ENCODE measurements around the gene AQP12A.
A peak's percentile ranks its signal among the peaks of the same experiment; 100 is the strongest.

The AQP12A gene

DNA sequence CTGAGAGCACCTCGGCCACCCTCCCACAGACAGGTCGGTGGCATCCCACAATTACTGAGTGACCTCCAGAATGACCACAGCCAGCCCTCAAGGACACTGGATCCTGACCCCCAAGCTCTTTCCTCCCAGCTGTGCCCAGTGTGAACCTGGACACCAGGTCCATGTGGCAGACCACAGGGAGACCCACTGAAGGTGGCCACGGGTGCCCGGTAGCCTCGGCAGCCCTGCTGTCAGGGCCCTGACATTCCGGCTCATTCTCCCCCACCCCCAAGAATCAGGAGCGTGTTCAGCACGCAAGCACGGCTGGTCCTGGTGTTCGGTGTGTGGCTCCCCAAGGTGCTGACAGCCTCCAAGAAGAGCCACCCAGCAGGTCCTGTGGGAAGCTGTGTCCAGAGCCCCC is 32.8 kb downstream of the AQP12A start:
- DNase-seq: no peak

DNA sequence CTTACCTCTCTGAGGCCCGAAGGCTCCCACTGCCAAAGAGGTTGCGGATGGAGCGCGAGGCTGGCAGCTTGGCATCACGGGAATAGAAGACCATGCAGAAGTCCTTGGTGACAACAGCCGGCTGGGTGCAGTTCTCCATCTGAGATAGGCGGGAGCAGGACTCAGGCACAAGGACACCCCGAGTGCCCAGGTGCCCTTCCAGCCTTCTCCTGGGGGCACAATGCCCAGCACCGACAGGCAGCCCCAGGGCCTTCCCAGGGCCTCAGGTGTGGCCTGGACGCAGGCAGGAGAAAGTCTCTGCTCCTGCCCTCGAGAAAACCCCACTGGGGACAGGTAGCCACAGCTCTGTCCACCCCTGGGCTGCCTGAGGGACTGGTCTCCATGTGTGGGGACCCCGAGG is 33.6 kb downstream of the AQP12A start:
- DNase-seq: no peak

DNA sequence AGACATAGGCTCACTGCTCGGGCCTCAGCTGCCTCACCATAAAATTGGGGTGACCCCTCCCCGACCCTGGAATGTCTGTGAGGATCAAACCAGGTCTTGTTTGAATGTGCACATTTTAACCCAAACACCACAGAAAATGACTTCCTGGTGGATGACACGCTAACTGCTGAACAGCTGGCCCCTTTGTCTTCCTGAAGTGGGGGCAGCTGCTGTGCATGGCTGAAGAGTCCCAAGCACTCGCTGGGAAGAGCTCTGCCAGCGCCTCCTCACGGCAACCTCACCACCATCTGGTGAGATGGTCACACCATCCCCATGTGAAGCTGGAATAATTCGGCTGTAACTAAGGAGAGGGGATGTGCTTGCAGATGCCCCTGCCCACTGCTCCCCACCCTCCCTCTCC is 34.0 kb downstream of the AQP12A start:
- DNase-seq: no peak

DNA sequence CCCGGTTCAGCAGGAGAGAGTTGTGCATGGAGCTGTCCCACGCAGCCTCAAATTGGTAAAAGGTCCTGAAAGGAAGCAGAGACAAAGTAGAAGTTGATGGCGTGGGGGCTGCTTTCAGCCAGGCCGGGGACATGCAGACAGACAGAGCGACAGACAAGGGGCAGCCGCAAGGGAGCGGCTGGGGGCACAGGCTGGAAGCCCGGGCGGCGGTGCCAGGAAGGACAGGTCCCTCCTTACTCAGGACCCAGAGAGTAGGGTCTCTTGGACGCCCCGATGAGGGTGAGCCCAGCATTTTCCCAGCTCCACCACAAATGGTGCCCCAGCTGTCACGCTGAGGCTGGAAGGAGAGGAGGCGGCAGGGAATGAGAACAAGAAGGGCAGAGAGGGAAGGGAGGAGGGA is 35.2 kb downstream of the AQP12A start:
- DNase-seq: no peak

DNA sequence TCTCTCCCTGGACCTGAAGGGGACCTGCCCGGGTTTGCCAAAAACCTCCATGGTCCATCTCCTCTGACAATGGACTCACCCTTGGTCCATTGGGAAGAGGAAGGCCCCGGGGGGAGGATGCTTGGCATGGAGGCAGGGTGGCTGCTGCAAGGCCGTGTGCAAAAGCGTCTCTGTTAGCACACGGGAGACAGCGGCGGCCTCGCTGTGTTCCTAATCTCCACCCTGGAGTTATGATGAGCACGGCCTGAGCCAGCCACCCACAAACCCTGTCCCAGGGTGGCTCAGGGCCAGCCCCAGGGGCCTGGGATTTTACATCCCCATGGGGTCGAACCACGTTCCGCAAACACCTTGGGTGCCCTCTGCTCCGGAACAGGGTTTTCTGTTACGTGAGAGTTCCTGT is 35.8 kb downstream of the AQP12A start:
- no peak for DNase-seq

DNA sequence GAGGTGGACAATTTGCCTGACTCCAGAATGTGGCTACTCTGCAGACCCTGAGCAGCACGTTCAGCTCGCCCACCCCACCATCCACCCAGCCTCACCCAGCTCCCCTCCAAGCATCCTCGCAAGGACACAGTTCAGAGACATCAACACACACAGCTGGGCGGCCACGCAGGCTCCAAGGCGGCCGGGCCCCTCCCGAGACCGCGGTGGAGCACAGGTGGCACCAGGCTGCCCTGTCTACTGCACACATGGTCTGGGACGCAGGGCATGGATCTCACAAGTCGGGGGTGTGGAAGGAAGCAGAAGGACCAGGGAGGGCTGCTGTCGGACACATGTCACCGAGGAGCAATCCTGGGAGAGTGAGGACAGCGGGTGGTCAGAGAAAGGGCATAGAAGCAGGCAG is 36.2 kb downstream of the AQP12A start:
- no peak for DNase-seq

DNA sequence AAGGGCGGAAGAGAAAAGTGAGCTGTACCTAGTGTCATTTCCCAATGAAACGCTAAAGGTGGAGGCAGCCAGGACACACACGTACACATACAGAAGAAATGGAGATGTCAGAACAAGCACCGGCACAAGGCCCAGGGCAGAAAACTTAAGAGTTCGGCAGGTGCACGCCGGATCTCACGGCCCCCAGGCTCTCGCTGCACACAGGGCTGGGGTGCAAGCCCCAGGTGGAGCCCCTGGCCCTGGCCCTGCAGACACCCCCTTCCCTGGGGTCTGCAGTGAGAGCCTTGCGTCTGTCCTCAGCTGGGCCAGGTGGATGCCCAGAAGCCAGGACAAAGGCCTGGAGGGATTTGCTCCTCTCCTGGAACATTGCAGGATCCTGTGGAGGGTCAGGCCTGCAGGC is 36.7 kb downstream of the AQP12A start:
- DNase-seq: no peak

DNA sequence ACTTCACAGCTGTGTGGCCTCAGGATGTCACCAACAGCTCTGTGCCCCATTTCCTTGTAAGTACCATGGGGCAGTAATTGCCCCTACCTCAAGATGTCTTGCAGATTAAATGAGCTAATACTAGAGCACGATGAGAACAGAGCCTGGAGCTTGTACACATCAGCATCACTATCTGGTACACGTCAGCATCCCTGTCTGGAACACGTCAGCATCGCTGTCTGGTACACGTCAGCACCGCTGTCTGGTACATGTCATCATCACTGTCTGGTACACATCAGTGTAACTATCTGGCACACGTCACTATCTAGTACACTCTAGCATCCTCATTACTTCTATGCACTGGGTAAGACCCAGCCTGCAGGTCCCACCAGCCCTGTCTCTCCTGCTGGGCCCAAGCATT is 37.2 kb downstream of the AQP12A start:
- no peak for DNase-seq

DNA sequence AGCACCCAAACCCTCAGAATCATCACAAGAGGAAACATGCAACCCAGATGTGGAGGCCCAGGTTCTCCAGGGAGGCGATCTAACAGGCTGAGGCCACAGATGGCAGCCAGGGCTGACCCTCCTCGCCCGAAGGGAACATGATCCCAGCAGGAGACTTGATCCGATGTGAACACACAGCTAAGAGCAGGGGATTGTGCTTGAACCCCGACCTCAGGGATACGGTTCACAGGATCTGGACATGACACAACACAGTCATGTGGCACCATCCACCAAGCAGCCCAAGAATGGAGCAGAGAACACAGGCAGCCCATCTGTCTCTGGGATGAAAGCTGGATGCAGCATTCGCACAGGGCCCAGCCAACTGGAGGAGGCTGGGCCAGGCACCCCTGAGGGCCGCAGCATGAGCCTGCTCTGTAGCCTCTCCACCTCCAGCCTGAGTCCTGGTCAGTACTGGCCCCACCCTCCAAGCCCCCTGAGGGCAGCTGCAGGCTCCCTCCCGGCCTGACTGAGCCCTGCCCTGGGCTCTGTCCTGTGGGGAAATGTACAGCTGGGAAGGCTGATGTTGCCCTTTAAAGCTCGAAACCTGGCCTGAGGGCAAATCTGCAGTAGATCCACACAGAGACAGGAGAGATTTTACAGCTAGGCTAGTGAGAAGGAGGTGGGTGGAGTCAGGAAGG is 39.0 kb downstream of the AQP12A start:
- no peak for DNase-seq

DNA sequence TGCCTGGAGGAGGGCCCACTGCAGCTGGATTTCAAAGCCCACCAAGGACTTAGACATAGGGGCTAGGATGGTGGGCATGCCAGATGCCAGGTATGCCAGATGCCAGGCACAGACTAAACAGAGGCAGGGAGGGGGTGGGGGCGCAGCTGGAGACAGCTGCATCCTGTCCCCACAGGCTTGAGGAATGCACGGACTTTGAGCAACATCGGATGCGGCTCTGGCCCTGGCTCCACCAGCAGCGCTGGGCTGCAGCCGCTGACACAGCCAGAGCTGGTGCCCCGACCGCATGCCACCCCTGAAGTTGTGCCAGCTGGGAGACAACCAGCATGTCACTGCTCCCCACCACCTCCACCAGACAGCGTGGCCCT is 39.5 kb downstream of the AQP12A start:
- no peak for DNase-seq

DNA sequence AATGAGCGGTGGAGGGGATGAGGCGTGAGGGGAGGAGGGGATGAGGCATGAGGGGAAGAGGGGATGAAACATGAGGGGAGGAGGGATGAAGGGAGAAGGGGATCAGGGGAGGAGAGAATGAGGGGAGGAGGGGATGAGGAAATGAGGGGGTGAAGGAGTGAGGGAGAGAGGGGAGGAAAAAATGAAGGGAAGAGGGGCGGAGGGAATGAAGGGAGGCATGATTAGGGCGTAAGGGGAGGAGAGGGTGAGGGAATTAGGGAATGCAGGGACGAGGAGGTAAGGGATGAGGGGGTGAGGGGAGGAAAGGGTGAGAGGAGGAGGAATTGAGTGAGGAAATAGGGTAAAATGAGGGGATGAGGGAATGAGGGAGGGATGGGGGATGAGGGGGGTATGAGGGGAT is 40.5 kb downstream of the AQP12A start:
- no peak for DNase-seq

DNA sequence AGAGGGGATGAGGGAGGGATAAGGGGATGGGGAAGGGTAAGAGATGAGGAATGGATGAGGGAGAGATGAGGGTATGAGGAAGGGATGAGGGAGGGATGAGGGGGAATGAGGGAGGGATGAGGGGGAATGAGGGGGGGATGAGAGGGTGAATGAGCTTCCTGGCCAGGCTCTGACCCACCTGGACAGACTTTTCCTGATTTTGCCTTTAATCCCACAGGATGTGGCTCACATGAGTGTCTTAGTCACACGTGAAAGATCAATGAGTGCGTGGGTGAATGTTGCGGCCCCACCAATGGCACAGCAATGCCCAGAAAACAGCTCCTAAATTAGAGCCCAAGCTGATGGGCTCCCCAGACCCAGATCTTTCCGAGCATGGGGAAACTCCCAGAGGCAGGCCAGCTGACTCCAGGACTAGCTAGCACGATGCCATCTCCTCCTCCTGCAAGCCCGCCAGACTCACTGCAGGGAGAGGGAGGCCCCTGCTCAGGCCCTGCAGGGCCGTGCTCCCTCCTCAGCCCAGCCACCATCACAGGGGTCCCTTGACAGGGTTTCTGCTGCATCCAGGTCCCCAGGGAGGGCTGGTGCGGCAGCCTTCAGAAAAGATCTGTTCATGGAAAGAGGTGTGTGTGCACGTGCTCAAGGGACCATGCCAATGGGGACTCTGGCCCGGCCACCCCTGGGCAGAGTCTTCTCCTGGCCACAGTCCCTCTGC is 41.4 kb downstream of the AQP12A start:
- no peak for DNase-seq

DNA sequence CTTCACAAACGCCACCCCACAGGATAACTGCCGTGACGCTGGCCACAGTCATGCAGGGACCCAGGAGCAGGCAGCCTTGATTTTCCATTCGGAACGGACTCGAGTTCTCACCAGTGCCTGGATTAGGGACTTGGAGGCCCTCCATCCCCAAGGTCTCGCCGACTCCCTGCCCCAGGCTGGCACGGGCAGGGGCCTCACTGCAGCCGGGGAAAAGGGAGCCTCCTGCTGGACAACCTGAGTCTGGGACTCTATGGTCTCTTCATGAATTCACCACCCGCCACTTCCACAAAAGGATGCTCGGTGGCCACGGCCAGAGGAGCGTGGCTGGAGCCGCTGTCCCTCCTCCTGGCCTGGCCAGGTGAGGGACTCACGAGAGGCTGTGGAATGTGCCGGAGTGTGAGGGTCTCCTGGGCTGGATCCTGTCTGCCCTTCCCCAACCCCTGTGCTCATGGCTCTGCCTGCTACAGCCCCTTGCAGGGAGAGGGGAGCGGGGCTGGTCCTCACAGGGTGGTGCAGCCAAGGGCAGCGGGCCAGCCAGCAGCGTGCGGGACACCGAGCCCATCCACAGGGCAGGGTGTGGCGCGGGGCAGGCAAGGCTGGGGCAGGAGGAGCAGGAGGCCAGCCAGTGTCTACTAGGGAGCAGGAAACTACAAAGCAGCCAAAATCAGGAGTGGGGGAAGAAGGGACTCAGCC is 42.3 kb downstream of the AQP12A start:
- DNase-seq: peak in 1 of 2 donors; percentile 26

DNA sequence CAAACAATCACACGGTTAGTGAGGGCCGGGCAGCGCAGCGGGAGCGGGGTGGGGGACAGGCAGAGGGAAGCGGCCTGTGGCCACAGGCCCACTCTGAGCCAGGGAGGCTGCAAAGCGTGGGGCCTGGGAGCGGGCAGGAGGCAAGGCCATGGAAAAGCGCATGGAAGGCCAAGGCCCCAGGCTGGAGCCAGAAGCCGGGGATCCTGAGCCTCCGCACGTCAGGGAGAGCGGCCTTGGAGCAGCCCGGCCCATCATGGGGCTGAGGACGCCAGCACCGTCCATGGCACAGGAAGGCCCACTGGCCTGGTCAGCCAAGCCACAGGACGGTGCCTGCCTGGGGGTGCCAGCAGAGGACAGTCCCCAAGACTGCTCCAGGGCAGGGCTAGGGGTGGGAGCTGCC is 43.1 kb downstream of the AQP12A start:
- no peak for DNase-seq

DNA sequence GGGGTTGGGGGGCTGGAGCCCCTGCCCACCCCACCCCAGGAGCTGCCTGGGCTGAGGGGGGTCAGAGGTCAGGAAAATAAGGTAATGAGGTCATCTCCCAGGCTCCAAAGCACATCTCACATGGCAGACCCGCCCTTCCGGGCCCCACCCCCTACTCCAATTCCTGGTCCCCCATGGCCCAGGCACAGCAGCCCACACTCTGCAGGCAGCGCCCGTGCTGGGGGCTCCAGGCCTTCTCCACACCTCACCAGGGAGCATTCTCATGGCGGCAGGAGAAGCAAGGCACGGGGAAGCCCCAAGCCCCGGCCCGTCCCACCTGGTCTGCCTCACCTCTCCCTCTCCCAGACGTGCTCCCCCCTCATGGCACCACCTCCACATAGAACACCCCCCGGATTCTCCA is 43.8 kb downstream of the AQP12A start:
- no peak for DNase-seq

DNA sequence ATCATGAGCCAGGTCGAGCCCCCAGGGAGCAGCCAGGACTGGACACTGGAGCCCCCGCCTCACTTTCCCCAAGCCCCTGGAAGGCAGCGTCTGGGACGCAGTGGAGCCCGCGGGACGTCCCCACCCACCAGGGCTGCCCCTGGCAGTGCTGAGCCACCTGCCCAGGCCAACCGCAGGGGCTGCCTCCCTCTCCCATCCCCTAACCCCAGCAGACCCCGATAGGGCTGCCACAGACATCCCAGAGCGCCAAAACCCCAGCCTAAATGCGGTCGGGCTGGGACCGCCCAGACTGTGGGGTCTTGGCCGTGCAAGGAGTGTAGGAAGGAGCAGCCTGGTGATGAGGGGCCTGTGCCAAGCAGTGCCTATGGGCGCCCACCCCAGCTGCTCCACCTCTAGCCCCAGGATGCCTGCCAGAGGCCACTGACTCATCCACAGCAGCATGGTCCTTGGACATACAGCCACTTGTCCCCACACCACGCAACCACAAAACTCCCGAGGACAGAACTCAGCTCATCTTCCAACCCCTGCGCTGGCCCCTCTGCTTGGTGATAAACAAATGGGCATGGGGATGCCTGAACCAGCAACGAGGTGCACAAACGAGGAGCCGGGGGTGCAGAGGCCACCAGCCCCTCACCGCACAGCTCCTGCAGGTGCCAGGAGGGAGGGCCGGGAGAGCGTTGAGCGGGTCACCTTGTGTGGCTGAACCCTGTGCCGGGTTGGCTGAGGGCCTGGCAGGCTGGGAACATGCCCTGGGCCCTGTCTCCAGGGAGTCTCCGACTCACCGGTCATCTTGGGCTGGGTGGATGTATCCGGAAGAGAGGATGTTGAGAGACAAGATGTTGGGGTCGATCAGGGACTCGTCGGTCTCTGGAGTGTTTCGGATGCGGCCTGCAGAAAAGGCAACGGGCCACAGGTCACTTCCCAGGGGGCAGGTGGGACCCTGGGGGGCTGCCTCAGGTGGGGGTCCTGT is 44.9 kb downstream of the AQP12A start:
- DNase-seq: no peak

DNA sequence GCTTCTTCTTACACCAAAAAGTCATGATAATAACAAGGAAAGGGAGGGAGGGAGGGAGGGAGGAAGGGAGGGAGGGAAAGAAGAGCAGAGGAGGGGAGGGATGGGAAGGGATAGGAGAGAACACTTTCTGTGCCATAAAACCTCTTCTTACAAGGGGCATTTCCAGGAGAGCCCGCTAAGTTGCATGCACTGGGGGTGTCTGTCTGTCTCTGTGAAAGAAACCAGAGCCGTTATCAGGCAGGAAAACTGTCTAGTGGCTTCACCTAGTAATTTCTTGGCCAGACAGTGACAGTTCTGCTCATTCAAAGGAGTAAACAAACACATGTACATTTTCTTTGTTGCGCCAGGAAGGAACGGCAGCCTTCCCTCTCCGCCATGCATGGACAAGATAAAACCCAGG is 45.8 kb downstream of the AQP12A start:
- DNase-seq: no peak

DNA sequence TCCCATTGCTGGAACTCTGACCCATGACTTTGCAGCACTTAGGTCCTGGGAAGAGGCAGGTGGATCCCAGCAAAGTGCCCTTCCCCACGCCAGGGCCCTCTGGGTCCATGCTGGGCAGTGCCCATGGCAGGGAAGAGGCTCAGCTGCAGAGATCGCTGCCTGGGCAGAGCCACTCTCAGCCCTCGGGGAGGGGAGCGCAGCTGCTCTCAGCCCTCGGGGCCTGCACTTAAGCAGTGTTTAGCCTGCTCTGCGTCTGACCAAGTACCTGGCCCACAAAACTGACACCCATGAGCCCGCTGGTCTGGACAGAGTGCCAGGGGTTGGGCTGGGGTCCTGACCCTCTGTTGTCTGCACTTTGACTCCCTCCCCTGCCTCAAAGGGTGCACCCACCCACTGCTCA is 46.3 kb downstream of the AQP12A start:
- no peak for DNase-seq

DNA sequence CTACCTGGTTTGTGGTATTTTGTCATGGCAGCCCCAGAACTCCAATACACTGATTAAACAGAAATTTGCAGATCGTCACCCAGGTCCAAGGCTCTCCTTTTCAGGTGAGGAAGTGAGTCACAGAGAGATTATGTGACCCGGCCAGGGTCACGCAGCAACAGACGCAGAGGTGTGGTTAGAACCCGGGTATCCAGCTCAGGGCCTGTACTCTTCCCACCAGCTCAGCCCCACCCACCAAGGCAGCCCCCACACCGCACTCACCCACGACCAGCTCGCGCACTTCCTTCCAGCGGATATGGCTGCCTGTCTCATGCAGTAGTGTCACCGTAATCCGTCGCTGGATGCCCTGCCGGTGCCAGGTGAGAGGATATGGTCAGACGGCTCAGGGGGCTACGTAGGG is 48.1 kb downstream of the AQP12A start:
- DNase-seq: no peak

DNA sequence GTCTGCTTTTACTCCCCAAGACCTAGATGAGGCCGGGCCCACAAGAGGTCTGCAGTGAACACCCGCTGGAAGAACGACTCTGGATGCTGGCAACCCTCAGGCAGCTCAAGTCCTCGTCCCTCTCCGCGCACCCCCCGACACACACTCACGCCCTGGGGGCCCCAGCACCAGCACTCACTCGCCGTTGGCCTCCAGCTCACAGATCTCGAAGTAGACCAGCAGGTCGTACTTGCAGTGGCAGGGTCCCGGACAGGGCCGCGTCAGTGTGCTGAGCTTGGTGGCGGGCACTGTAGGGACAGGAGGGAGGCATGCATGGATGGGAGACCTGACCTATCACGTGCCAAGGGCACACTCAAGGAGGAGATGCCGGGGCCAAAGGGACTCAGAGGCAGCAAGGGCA is 49.4 kb downstream of the AQP12A start:
- no peak for DNase-seq

DNA sequence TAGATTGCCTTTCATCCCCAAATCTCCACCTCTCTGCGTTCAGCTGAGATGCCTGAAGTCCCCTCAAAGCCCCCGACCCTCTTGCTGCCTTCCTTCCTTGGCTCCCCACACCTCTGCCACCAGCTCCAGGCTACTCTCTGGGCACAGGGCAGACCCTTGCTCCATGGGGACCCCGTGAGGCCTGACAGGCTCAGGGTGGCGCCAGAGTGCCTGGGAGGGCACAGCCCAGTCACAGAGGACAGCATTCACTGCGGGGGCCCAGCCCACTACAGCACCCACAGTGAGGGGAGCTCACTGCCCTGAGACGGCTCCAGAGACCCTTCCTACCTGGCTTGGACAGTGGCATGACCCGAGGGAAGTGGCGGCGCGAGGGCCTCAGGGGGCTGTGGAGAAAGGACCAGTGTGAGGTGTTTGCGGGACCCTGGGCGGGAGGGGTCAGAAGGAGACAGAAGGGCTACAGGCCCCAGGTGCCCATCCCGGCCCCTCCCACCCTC is 51.0 kb downstream of the AQP12A start:
- DNase-seq: no peak

DNA sequence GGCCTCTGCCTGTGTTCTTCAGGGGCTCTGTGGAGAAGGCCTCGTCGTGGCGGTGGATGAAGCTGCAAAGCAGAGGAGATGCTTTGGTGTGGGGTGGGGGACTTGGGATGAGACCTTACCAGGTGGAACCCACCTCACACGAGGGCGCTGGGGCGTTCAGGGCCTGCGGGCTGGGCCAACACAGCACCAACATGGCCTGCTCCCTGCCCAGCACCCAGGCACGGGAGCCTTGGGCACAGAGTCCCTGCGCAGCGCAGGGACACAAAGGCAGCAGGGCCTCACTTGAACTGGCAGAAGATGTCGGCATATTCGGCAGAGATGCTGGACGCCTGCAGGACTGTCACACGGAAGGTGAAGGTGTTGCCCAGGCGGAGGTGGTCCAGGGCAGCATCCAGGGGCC is 53.8 kb downstream of the AQP12A start:
- no peak for DNase-seq

DNA sequence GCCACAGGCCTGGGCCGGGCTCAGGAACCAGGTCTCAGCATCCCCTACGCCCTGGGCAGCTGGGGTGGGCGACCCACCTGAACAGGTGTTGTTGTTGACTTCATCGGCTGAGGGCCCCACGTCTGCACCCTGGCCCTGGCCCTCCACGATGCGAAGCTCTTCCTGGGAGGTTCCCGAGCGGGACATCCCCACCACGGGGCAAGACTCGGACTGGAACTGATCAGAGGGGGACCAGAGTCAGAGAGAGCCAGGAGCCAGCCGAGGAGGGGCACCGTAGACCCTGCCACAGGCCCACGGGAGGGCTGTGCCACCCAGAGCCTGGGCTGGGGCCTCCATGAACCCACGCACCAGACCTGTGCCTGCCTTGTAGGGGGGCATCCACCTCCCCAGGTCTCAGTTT is 54.3 kb downstream of the AQP12A start:
- no peak for DNase-seq
